HCT116 (cell line): ENCODE results near the gene NMRAL1. TPM values are rescaled to one million over a fixed set of nuclear protein-coding genes. Genes with fewer than 3 reads are reported as not detected.

Experiments
- ATAC-seq: fragments of 200-7000 bp; cut with Tn5 transposase; 2 replicates; pipeline ENCODE4 v1.9.1; 2020; ENCODE audit warnings: mild to moderate bottlenecking, moderate library complexity
- BruUV-seq: library from RNA; stranded (reverse); fragments of 400-500 nt; replicated peaks from 2 replicates; lab custom pipeline; 2021; lab: Mats Ljungman, UMichigan
- CTCF ChIA-PET: fragments of 300-600 bp; sonication (Branson Sonifier 250); formaldehyde crosslinking; loops from one replicate; lab custom pipeline; 2021; ENCODE audit warnings: antibody characterized with exemption; lab: Charles Lee
- POLR2A ChIA-PET: fragments of 300-600, 350-600 bp; sonication (Branson Sonifier 250); formaldehyde crosslinking; loops from one replicate; lab custom pipeline; 2021; ENCODE audit warnings: antibody characterized with exemption; lab: Charles Lee
- RAD21 ChIA-PET, 2 experiments: fragments of 300-600 bp; sonication (Branson Sonifier 250); formaldehyde crosslinking; loops; one replicate each; lab custom pipeline; 2023; ENCODE audit warnings: low total read pairs in 2 of 2; ENCODE audit not compliant: uncharacterized antibody in 2 of 2, unreplicated experiment in 2 of 2, low non-redundant PET in 1 of 2; lab: Charles Lee
- DNase-seq: peaks from one replicate; pipeline ENCODE4 v3.0.0-alpha.2; 2010; ENCODE audit warnings: low read depth, low spot score
- H2AFZ ChIP-seq: fragments of 200-600 bp; shearing (Covaris generic), sonication (generic); 2 replicates; pipeline ENCODE4 v1.6.1; 2017; ENCODE audit warnings: low read depth, mixed run types, mixed read lengths, antibody characterized with exemption, low read length; ENCODE audit not compliant: poor library complexity, severe bottlenecking
- H3K27ac ChIP-seq: 2 replicates; pipeline ENCODE4 v1.5.1; 2012; ENCODE audit warnings: low read depth, low read length
- H3K27me3 ChIP-seq: fragments of 200-600 bp; sonication (generic); 2 replicates; pipeline ENCODE4 v1.6.1; 2016; ENCODE audit warnings: mixed run types, low read length, mixed read lengths; ENCODE audit not compliant: insufficient read depth
- H3K36me3 ChIP-seq, 2 experiments: fragments of 200-500 bp in 1 of 2; fragments of 200-600 bp in 1 of 2; sonication (Bioruptor generic) in 1 of 2; sonication (generic) in 1 of 2; 2 replicates each; pipeline versions ENCODE4 v1.5.1 to v1.6.1; 2014 to 2016; ENCODE audit warnings: low read length in 2 of 2, inconsistent platforms in 1 of 2, mixed read lengths in 1 of 2, mixed run types in 1 of 2; ENCODE audit not compliant: insufficient read depth in 2 of 2, control insufficient read depth in 1 of 2
- H3K4me1 ChIP-seq, 2 experiments: fragments of 200-600 bp in 1 of 2; sonication (generic) in 1 of 2; 2 replicates each; pipeline versions ENCODE4 v1.5.1 to v1.6.1; 2012 to 2017; ENCODE audit warnings: low read length in 2 of 2, inconsistent platforms in 1 of 2, mild to moderate bottlenecking in 1 of 2, mixed read lengths in 1 of 2, mixed run types in 1 of 2, moderate library complexity in 1 of 2; ENCODE audit not compliant: insufficient read depth in 2 of 2, control insufficient read depth in 1 of 2
- H3K4me2 ChIP-seq: fragments of 200-600 bp; sonication (generic); 2 replicates; pipeline ENCODE4 v1.6.1; 2017; ENCODE audit warnings: mixed run types, low read length, mixed read lengths
- H3K4me3 ChIP-seq, 2 experiments: fragments of 200-600 bp in 1 of 2; sonication (generic) in 1 of 2; replicated peaks in 1 of 2; 2 replicates each; pipeline ENCODE4 v1.5.1; 2011 to 2016; ENCODE audit warnings: low read length in 2 of 2, control low read depth in 1 of 2, low read depth in 1 of 2, mild to moderate bottlenecking in 1 of 2, mixed read lengths in 1 of 2, mixed run types in 1 of 2
- H3K79me2 ChIP-seq: fragments of 200-600 bp; sonication (generic); 2 replicates; pipeline ENCODE4 v1.6.1; 2017; ENCODE audit warnings: mild to moderate bottlenecking, mixed run types, low read length, moderate library complexity, mixed read lengths; ENCODE audit not compliant: insufficient read depth
- H3K9ac ChIP-seq: fragments of 200-600 bp; sonication (generic); 2 replicates; pipeline ENCODE4 v1.6.1; 2016; ENCODE audit warnings: low read length, mixed read lengths
- H3K9me2 ChIP-seq: fragments of 200-600 bp; sonication (generic), shearing (Covaris generic); 2 replicates; pipeline ENCODE4 v1.6.1; 2017; ENCODE audit warnings: mixed run types, mild to moderate bottlenecking, moderate library complexity; ENCODE audit not compliant: insufficient read depth
- H3K9me3 ChIP-seq, 2 experiments: fragments of 200-500 bp in 1 of 2; fragments of 200-600 bp in 1 of 2; sonication (Bioruptor generic) in 1 of 2; sonication (generic) in 1 of 2; 2 replicates each; pipeline ENCODE4 v1.6.1; 2014 to 2017; ENCODE audit warnings: low read length in 2 of 2, mixed read lengths in 2 of 2, inconsistent platforms in 1 of 2, low read depth in 1 of 2, mild to moderate bottlenecking in 1 of 2, mixed run types in 1 of 2, moderate library complexity in 1 of 2; ENCODE audit not compliant: control insufficient read depth in 1 of 2, insufficient read depth in 1 of 2
- H4K20me1 ChIP-seq: fragments of 200-600 bp; sonication (generic), shearing (Covaris generic); 2 replicates; pipeline ENCODE4 v1.6.1; 2017; ENCODE audit warnings: mixed run types, mild to moderate bottlenecking, moderate library complexity; ENCODE audit not compliant: insufficient read depth
- CBX3 ChIP-seq: IDR thresholded peaks from 2 replicates; pipeline ENCODE4 v1.6.1; 2012; ENCODE audit warnings: low read depth
- CEBPB ChIP-seq: IDR thresholded peaks from 2 replicates; pipeline ENCODE4 v1.6.1; 2012; ENCODE audit warnings: low read depth
- ELF1 ChIP-seq: IDR thresholded peaks from 2 replicates; pipeline ENCODE4 v1.6.1; 2012; ENCODE audit warnings: low read depth, borderline replicate concordance
- EZH2 ChIP-seq: fragments of 200-600 bp; sonication (generic); IDR thresholded peaks from 2 replicates; pipeline ENCODE4 v1.6.1; 2017; ENCODE audit warnings: antibody characterized with exemption, mixed run types
- EZH2phosphoT487 ChIP-seq: fragments of 200-600 bp; IDR thresholded peaks from 2 replicates; pipeline ENCODE4 v1.6.1; 2018; ENCODE audit warnings: antibody characterized with exemption, borderline replicate concordance
- FOSL1 ChIP-seq: IDR thresholded peaks from 2 replicates; pipeline ENCODE4 v1.6.1; 2012; ENCODE audit warnings: low read depth
- JUND ChIP-seq: IDR thresholded peaks from 2 replicates; pipeline ENCODE4 v1.6.1; 2012
- POLR2A ChIP-seq: IDR thresholded peaks from 2 replicates; pipeline ENCODE4 v1.7.0; 2011; ENCODE audit warnings: borderline replicate concordance; ENCODE audit not compliant: insufficient read depth, insufficient read length; ENCODE audit errors: extremely low read depth
- POLR2AphosphoS5 ChIP-seq: IDR thresholded peaks from 2 replicates; pipeline ENCODE4 v1.6.1; 2011; ENCODE audit warnings: mild to moderate bottlenecking, low read depth, low read length, moderate library complexity
- SIN3A ChIP-seq: IDR thresholded peaks from 2 replicates; pipeline ENCODE4 v1.6.1; 2012; ENCODE audit warnings: low read depth
- SRF ChIP-seq: IDR thresholded peaks from 2 replicates; pipeline ENCODE4 v1.6.1; 2012; ENCODE audit warnings: low read depth
- TCF7L2 ChIP-seq: IDR thresholded peaks from 2 replicates; pipeline ENCODE4 v1.7.0; 2011; ENCODE audit warnings: borderline replicate concordance, inconsistent platforms; ENCODE audit not compliant: insufficient read depth, insufficient read length; ENCODE audit errors: extremely low read depth
- ZNF274 ChIP-seq: fragments of 200-500 bp; sonication (Bioruptor generic); IDR thresholded peaks from 2 replicates; pipeline ENCODE4 v1.6.1; 2014; ENCODE audit warnings: mild to moderate bottlenecking, low read depth, low read length, inconsistent platforms
- intact Hi-C: fragments of 100-400 bp; cut with micrococcal nuclease; formaldehyde crosslinking; loops from 2 replicates; pipeline ENCODE4 v1.10.0; 2022
- total RNA-seq: library from RNA; stranded (reverse); gene quantifications from one replicate; pipeline ENCODE4 v1.2.1, GENCODE V29; 2021; ENCODE audit not compliant: unreplicated experiment

NMRAL1 gene
- total RNA-seq, 1 experiment from 2014 or later = 76.7 TPM

GRCh38 chr16:4461250-4462085 is 13.0 kb downstream of the NMRAL1 start:
- Histone ChIP-seq H3K9ac (no peak overlapping the region), H4K20me1 (no peaks in the 10 kb centered on the region), H3K79me2 (no peaks in the 10 kb centered on the region), H3K9me2 (no peaks in the 10 kb centered on the region), H2AFZ (no peak overlapping the region), H3K36me3 (peaks cover 10 to 16% of the 10 kb centered on the region in 2 experiments; a peak in 3 of 4 replicates), H3K4me2 (no peak overlapping the region), H3K27ac (no peak overlapping the region), H3K4me1 (peaks cover 0 to 24% of the 10 kb centered on the region in 2 experiments; a peak in 3 of 4 replicates), H3K9me3 (no peaks in the 10 kb centered on the region), H3K4me3 (no peak overlapping the region), H3K27me3 (no peaks in the 10 kb centered on the region)
- ATAC-seq = peak; percentile 41
- ChIA-PET CTCF (no interaction called here), POLR2A (no interaction called here), RAD21 (no interaction called here)
- intact Hi-C loops = no loop called here
- TF ChIP-seq ZNF274 (no peak), JUND (0 out of 2 replicates have a peak, but pooled peaks have one; percentile 20), TCF7L2 (peak; percentile 20)
- no TSS peak for BruUV-seq
- no peak for DNase-seq

GRCh38 chr16:4460936-4461249 is 13.5 kb downstream of the NMRAL1 start:
- H3K4me3 ChIP-seq = no peak overlapping the region
- ChIA-PET POLR2A (no interaction called here), CTCF (no interaction called here), RAD21 (no interaction called here)
- no peak for DNase-seq
- BruUV-seq = no TSS peak
- H3K4me1 ChIP-seq = peaks cover 0 to 24% of the 10 kb centered on the region in 2 experiments; a peak in 3 of 4 replicates
- no peaks in the 10 kb centered on the region for H3K79me2 ChIP-seq
- intact Hi-C loops = no loop called here
- H3K36me3 ChIP-seq = peaks cover 11 to 20% of the 10 kb centered on the region in 2 experiments; a peak in 3 of 4 replicates
- H3K9ac ChIP-seq = no peak overlapping the region
- no peaks in the 10 kb centered on the region for H3K9me2 ChIP-seq
- TF ChIP-seq CEBPB (no peak), FOSL1 (no peak), POLR2A (no peak), JUND (no peak), EZH2phosphoT487 (no peak), CBX3 (no peak), SRF (no peak), EZH2 (no peak), POLR2AphosphoS5 (no peak), SIN3A (no peak), ELF1 (no peak)
- ATAC-seq = peak; percentile 15; the same call in 1 of the 2 replicates
- H2AFZ ChIP-seq = no peak overlapping the region
- H3K27me3 ChIP-seq = no peaks in the 10 kb centered on the region
- no peaks in the 10 kb centered on the region for H4K20me1 ChIP-seq
- no peak overlapping the region for H3K27ac ChIP-seq
- H3K9me3 ChIP-seq = no peaks in the 10 kb centered on the region
- no peak overlapping the region for H3K4me2 ChIP-seq
